Measurements from ENCODE around the gene SH3RF3.

SH3RF3 gene

DNA sequence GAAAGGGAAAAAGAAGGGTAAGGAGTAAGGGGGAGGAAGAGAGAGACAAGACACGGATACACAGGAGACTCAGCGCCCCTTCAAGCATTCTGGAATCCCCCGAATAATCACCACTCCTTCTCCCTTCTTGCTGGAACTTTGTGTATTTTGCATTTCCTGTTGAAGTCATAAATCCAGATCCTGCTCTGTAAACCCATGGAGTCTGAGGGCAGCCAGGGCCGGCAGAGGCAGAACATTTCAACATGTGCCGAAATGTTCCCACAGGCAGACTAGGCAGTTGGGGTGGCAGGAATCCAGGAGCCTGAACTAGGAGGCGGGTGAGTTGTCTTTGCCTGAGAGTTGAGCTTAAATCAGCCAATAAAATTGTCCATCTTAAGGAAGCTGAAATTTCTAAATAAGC lies 193.1 kb downstream of the SH3RF3 start:
- Histone ChIP-seq H3K36me3 (peaks cover 0 to 22% (median 0%) of the 10 kb centered on the region in 11 experiments; a peak in 4 of 22 replicates), H3K27ac (no peak overlapping the region), H3K4me2 (0 out of 22 replicates have a peak overlapping the region, but pooled peaks of 1 of the 11 experiments have one; percentile 7), H3K27me3 (no peaks in the 10 kb centered on the region), H3K9me3 (replicated peaks in 1 of 11) (peaks cover 0 to 13% (median 8%) of the 10 kb centered on the region in 11 experiments; a peak in 11 of 22 replicates), H4K20me1 (peaks cover 15 to 99% (median 79%) of the 10 kb centered on the region in 11 experiments), H3K9ac (no peak overlapping the region), H3K4me3 (no peak overlapping the region), H3K4me1 (peaks cover 48 to 90% (median 67%) of the 10 kb centered on the region in 10 experiments)
- no peak for TF ChIP-seq Cebpa-rat (IDR thresholded peaks at IDR 0.05)

DNA sequence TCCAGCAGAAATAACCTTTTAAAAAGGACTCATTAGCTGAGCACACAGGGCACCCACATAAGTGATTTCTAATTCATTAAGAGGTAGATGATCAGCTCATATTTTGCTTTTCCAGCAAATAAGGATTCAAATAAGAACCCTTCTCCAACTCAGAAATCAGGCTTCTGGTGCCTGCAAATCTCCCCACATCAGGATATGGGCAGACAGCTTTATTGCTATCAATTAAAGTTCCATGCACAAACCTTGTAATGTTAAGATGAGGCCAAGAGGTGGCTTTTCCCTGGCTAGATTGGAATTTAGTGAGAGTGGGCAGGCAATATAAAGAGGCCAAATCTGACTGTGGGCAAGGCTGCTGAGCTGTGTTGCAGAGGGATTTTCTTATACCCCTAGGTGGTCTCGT lies 193.6 kb downstream of the SH3RF3 start:
- H4K20me1 ChIP-seq, result peaks cover 10 to 99% (median 74%) of the 10 kb centered on the region in 11 experiments; a peak in 21 of 22 replicates
- no peak overlapping the region for H3K9ac ChIP-seq
- H3K27me3 ChIP-seq, result no peaks in the 10 kb centered on the region
- peaks cover 0 to 22% (median 0%) of the 10 kb centered on the region in 11 experiments; a peak in 4 of 22 replicates for H3K36me3 ChIP-seq
- H3K27ac ChIP-seq, result no peak overlapping the region
- no peak overlapping the region for H3K4me3 ChIP-seq
- TF ChIP-seq Cebpa-rat (IDR thresholded peaks at IDR 0.05), result no peak
- H3K9me3 ChIP-seq (replicated peaks in 1 of 11), result peaks cover 0 to 13% (median 8%) of the 10 kb centered on the region in 11 experiments; a peak in 11 of 22 replicates
- no peak overlapping the region for H3K4me2 ChIP-seq
- H3K4me1 ChIP-seq, result peaks cover 43 to 90% (median 65%) of the 10 kb centered on the region in 10 experiments

DNA sequence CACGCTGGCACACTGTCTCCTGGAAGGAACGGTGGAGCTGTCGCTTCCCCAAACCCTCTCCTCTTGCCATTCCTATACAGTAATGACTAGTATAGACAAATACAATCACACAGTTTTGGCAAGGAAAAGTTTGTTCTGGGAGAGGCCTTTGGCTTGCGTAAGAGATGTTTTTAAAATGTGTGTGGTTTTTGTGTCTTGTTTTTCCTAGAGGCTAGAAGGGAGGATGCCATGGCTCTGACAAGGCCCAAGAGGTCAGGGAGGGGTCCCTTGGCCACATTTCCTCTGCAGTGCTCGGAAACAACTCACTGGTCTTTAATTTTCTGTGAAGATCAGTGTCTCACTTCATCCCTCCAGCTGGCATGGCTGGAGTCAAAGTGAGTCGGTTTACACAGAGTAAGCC lies 195.9 kb downstream of the SH3RF3 start:
- Histone ChIP-seq H3K4me3 (peak overlapping the region in 1 of 10 experiments; percentile 29; a peak in 1 of 20 replicates), H3K4me1 (peaks cover 43 to 90% (median 65%) of the 10 kb centered on the region in 10 experiments), H3K4me2 (peak overlapping the region; percentile 6 to 78 (median 49); a peak in 18 of 22 replicates), H3K27ac (peak overlapping the region in 4 of 11 experiments; percentile 3 to 40 (median 9); a peak in 7 of 22 replicates), H3K9ac (no peak overlapping the region), H3K27me3 (no peaks in the 10 kb centered on the region), H3K36me3 (peaks cover 0 to 22% (median 0%) of the 10 kb centered on the region in 11 experiments; a peak in 4 of 22 replicates), H4K20me1 (peaks cover 0 to 99% (median 69%) of the 10 kb centered on the region in 11 experiments; a peak in 19 of 22 replicates), H3K9me3 (replicated peaks in 1 of 11) (peaks cover 0 to 13% (median 8%) of the 10 kb centered on the region in 11 experiments; a peak in 11 of 22 replicates)
- no peak; a peak in 1 of 22 replicates for TF ChIP-seq Cebpa-rat (IDR thresholded peaks at IDR 0.05)

DNA sequence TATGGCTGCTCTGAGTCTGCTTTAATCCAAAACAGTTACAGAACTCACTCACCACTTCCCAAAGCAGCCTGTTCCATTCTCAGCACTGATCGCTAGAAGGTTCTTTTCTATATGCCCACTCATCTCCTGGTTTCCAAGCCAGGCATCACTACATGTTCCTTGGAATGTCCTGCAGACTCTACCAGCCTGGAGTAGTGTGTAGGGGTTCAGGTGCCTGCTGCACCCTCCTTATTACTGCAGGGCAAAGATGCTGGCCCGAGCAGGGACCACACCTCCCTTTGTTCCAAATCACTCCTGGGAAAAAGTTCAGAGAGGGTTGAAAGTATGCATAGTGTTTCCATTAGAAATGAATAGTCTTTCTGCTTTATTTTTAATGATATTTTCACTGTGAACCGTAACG lies 196.6 kb downstream of the SH3RF3 start:
- Histone ChIP-seq H4K20me1 (peaks cover 0 to 99% (median 69%) of the 10 kb centered on the region in 11 experiments; a peak in 18 of 22 replicates), H3K4me3 (no peak overlapping the region), H3K4me1 (peaks cover 43 to 90% (median 65%) of the 10 kb centered on the region in 10 experiments), H3K36me3 (peaks cover 0 to 22% (median 0%) of the 10 kb centered on the region in 11 experiments; a peak in 3 of 22 replicates), H3K4me2 (peak overlapping the region in 9 of 11 experiments; percentile 27 to 78 (median 61); a peak in 14 of 22 replicates), H3K27me3 (no peaks in the 10 kb centered on the region), H3K9me3 (replicated peaks in 1 of 11) (peaks cover 0 to 13% (median 8%) of the 10 kb centered on the region in 11 experiments; a peak in 11 of 22 replicates), H3K27ac (peak overlapping the region in 3 of 11 experiments; percentile 2 to 40 (median 12); a peak in 6 of 22 replicates), H3K9ac (no peak overlapping the region)
- no peak for TF ChIP-seq Cebpa-rat (IDR thresholded peaks at IDR 0.05)

DNA sequence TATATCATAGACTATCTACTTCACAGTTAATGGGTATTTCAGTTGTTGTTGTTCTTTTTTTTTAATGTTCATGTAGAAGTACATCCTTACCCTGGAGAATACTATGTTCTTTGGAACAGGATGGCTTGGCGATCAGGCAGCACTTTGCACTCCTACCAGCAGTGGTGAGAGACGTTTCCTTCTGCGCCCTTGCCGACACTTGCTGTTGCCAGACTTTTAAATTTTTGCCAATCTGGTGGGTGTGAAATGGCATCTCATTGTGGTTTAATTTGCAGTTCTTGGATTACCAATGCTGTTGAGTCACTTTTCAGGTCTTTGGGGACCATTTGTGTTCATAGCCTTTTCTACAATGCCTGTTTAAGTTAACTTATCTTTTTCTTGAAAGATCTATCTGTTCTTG lies 197.3 kb downstream of the SH3RF3 start:
- Histone ChIP-seq H3K9me3 (replicated peaks in 1 of 11) (peaks cover 0 to 13% (median 8%) of the 10 kb centered on the region in 11 experiments; a peak in 11 of 22 replicates), H3K4me1 (peaks cover 49 to 96% (median 72%) of the 10 kb centered on the region in 10 experiments), H3K36me3 (peaks cover 0 to 22% (median 0%) of the 10 kb centered on the region in 11 experiments; a peak in 3 of 22 replicates), H3K4me2 (peak overlapping the region in 8 of 11 experiments; percentile 11 to 78 (median 61); a peak in 12 of 22 replicates), H3K4me3 (no peak overlapping the region), H3K27ac (no peak overlapping the region), H3K27me3 (no peaks in the 10 kb centered on the region), H4K20me1 (peaks cover 0 to 99% (median 72%) of the 10 kb centered on the region in 11 experiments; a peak in 18 of 22 replicates), H3K9ac (no peak overlapping the region)
- no peak for TF ChIP-seq Cebpa-rat (IDR thresholded peaks at IDR 0.05)

DNA sequence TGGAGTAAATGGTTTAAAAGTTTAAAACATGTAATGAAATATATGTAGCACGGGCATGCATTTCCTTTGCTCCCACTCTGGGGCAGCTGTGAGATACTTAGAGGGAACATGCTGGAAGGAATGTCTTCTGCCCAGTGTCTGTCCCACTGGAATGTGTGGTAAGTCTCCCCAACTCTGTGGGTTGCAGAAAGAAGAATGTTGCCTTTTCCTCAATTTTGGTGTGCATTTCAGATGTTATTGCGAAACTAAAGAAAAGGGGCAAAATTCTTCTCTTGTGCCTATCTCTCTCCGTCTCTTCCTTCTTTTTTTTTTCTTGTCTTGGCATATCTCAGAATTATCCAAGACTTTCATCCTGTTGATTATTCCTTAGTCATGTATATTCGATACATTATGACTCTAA lies 201.1 kb downstream of the SH3RF3 start:
- peaks cover 0 to 100% (median 83%) of the 10 kb centered on the region in 11 experiments; a peak in 19 of 22 replicates for H4K20me1 ChIP-seq
- H3K4me3 ChIP-seq, result no peak overlapping the region
- no peak overlapping the region for H3K9ac ChIP-seq
- TF ChIP-seq Cebpa-rat (IDR thresholded peaks at IDR 0.05), result peak in 7 of 11 experiments; percentile 21 to 87 (median 63); a peak in 10 of 22 replicates
- H3K9me3 ChIP-seq (replicated peaks in 1 of 11), result peaks cover 0 to 2% (median 0%) of the 10 kb centered on the region in 11 experiments; a peak in 1 of 22 replicates
- H3K27ac ChIP-seq, result peak overlapping the region in 4 of 11 experiments; percentile 84 to 90 (median 88); a peak in 6 of 22 replicates
- H3K36me3 ChIP-seq, result peaks cover 0 to 3% (median 0%) of the 10 kb centered on the region in 11 experiments; a peak in 1 of 22 replicates
- no peaks in the 10 kb centered on the region for H3K27me3 ChIP-seq
- H3K4me1 ChIP-seq, result peaks cover 79 to 99% (median 92%) of the 10 kb centered on the region in 10 experiments
- peak overlapping the region; percentile 87 to 99 (median 97) for H3K4me2 ChIP-seq

DNA sequence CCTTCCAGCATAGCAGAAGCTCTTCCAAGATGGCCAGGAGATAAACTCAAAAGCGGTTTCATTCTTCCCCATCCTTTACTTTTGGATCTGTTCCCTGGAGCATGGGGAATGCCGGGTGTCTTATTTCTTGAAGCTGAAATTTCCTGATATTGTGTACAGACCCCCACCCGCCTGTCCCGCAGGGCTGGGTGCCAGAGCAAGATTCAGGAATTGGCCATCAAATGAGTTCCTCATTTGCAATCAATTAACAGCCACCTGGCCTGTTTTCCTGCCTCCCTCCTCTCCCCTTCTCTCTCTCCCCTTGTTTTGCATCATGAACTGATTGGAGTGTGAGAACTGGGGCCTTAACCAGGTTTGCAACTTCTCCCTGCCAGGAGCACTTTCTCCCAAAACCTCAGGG lies 202.1 kb downstream of the SH3RF3 start:
- Histone ChIP-seq H3K27me3 (no peaks in the 10 kb centered on the region), H3K4me3 (peak overlapping the region in 8 of 10 experiments; percentile 43 to 63 (median 56); a peak in 10 of 20 replicates), H3K36me3 (peaks cover 0 to 3% (median 0%) of the 10 kb centered on the region in 11 experiments; a peak in 1 of 22 replicates), H3K4me2 (peak overlapping the region; percentile 87 to 99 (median 97)), H3K9me3 (replicated peaks in 1 of 11) (no peaks in the 10 kb centered on the region), H3K4me1 (peaks cover 83 to 99% (median 92%) of the 10 kb centered on the region in 10 experiments), H3K9ac (peak overlapping the region in 10 of 11 experiments; percentile 35 to 82 (median 75); a peak in 17 of 22 replicates), H3K27ac (peak overlapping the region in 9 of 11 experiments; percentile 78 to 90 (median 84); a peak in 17 of 22 replicates), H4K20me1 (peaks cover 0 to 99% (median 81%) of the 10 kb centered on the region in 11 experiments; a peak in 19 of 22 replicates)
- TF ChIP-seq Cebpa-rat (IDR thresholded peaks at IDR 0.05), result no peak

DNA sequence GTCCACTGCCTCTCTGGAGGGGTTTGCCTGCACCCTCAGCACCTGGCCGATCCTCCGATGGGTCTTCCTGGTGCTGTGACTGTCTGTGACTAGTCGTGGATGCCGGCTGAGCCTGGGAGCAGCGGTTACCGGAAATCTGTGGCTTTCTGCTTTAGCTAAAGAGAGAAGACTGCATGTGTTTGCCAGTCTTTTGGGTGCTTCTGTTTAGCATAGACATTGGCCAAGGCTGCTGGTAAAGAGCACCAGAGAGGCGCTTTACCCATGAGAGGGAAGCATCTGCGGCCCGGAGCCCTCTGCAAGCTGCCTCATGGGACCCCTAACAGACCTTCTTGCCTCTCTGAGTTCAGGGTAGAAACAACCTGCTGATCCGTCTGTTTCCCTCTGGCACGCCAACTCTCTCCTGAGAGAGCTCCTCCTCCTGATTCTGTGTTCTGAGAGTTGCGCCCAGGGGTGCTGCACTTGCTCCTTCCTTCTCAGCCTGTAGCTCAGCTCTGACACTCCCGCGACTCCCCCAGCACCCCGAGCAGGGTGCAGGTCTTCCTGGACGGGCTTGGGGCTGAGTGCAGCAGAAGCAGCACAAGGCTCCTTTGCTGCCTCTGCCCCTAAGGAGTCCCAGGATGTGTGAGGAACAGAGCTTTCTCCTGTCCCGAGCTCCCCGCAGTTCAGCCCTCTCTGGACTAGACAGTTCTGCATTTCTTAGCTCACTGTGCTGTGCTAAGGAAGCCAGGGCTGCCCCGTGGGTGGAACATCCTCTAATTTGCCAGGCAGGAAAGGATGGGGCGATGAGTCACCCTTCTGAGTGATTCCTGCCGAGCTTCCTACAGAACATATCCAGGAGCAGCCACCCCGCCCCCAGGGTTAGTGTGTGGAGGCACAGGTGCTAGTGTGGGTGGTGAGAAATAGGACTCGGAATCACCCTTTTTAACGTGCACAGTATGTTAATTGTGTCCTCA lies 203.2 kb downstream of the SH3RF3 start:
- H4K20me1 ChIP-seq, result peaks cover 0 to 99% (median 90%) of the 10 kb centered on the region in 11 experiments; a peak in 19 of 22 replicates
- peaks cover 94 to 100% (median 95%) of the 10 kb centered on the region in 10 experiments for H3K4me1 ChIP-seq
- no peak for TF ChIP-seq Cebpa-rat (IDR thresholded peaks at IDR 0.05)
- H3K9me3 ChIP-seq (replicated peaks in 1 of 11), result no peaks in the 10 kb centered on the region
- H3K4me2 ChIP-seq, result peak overlapping the region; percentile 87 to 99 (median 97)
- peak overlapping the region; percentile 35 to 82 (median 75) for H3K9ac ChIP-seq
- H3K4me3 ChIP-seq, result peak overlapping the region; percentile 31 to 63 (median 56)
- no peaks in the 10 kb centered on the region for H3K27me3 ChIP-seq
- H3K36me3 ChIP-seq, result peaks cover 0 to 2% (median 0%) of the 10 kb centered on the region in 11 experiments; a peak in 3 of 22 replicates
- peak overlapping the region in 10 of 11 experiments; percentile 54 to 90 (median 84); a peak in 20 of 22 replicates for H3K27ac ChIP-seq

All from BLaER1 treated with 17β-estradiol and CSF1 and Interleukin-3, amounts not matched to agents 10 nM and 100 nM (cell line).